Measurements from ENCODE around the gene B4GALT4.

The B4GALT4 gene

GRCh38 chr3:119195911-119196310 lies 44.8 kb downstream of the B4GALT4 start:
- no peak overlapping the region for H3K4me3 ChIP-seq
- H3K27ac ChIP-seq, result no peak overlapping the region
- no peak overlapping the region for H3K4me2 ChIP-seq
- H3K9ac ChIP-seq, result no peak overlapping the region
- no peaks in the 10 kb centered on the region for H3K27me3 ChIP-seq
- H3K9me3 ChIP-seq (replicated peaks in 1 of 11), result no peaks in the 10 kb centered on the region
- H4K20me1 ChIP-seq, result no peaks in the 10 kb centered on the region
- no peaks in the 10 kb centered on the region for H3K4me1 ChIP-seq
- H3K36me3 ChIP-seq, result no peaks in the 10 kb centered on the region
- no peak for TF ChIP-seq Cebpa-rat (IDR thresholded peaks at IDR 0.05)

DNA sequence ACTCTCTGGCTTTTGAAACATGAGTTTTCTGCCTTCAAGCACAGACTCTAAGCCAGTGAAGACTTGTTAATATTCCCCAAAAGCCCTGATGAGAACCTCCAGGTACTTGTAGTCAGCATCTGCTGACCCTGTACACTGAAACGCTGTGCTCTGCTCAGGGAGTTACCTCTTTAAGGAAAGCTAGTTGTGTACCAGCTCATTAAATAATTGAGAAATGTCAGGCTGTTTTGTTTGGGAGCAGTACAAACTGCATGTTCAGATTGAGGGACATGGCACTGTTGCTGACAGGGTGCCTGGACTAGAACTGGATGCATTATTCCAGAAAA lies 45.6 kb downstream of the B4GALT4 start:
- no peak overlapping the region for H3K9ac ChIP-seq
- no peaks in the 10 kb centered on the region for H4K20me1 ChIP-seq
- H3K27ac ChIP-seq, result no peak overlapping the region
- H3K27me3 ChIP-seq, result no peaks in the 10 kb centered on the region
- no peak overlapping the region for H3K4me2 ChIP-seq
- no peak for TF ChIP-seq Cebpa-rat (IDR thresholded peaks at IDR 0.05)
- H3K4me1 ChIP-seq, result no peaks in the 10 kb centered on the region
- H3K4me3 ChIP-seq, result no peak overlapping the region
- no peaks in the 10 kb centered on the region for H3K9me3 ChIP-seq (replicated peaks in 1 of 11)
- H3K36me3 ChIP-seq, result no peaks in the 10 kb centered on the region

- no peaks in the 10 kb centered on the region for H3K4me1 ChIP-seq
- no peaks in the 10 kb centered on the region for H3K9me3 ChIP-seq (replicated peaks in 1 of 11)
- no peak for TF ChIP-seq Cebpa-rat (IDR thresholded peaks at IDR 0.05)
- H3K4me3 ChIP-seq, result no peak overlapping the region
- no peaks in the 10 kb centered on the region for H3K36me3 ChIP-seq
- no peak overlapping the region for H3K9ac ChIP-seq
- H3K4me2 ChIP-seq, result no peak overlapping the region
- no peak overlapping the region for H3K27ac ChIP-seq
- no peaks in the 10 kb centered on the region for H4K20me1 ChIP-seq
- no peaks in the 10 kb centered on the region for H3K27me3 ChIP-seq
These were observed 46.2 kb downstream of the B4GALT4 start for GRCh38 chr3:119194237-119195150.

GRCh38 chr3:119191800-119192199 lies 48.9 kb downstream of the B4GALT4 start:
- no peak for TF ChIP-seq Cebpa-rat (IDR thresholded peaks at IDR 0.05)
- H3K4me1 ChIP-seq, result no peaks in the 10 kb centered on the region
- no peaks in the 10 kb centered on the region for H3K27me3 ChIP-seq
- H3K4me3 ChIP-seq, result no peak overlapping the region
- H3K9ac ChIP-seq, result no peak overlapping the region
- no peak overlapping the region for H3K27ac ChIP-seq
- no peaks in the 10 kb centered on the region for H3K9me3 ChIP-seq (replicated peaks in 1 of 11)
- no peaks in the 10 kb centered on the region for H3K36me3 ChIP-seq
- H3K4me2 ChIP-seq, result no peak overlapping the region
- H4K20me1 ChIP-seq, result no peaks in the 10 kb centered on the region

DNA sequence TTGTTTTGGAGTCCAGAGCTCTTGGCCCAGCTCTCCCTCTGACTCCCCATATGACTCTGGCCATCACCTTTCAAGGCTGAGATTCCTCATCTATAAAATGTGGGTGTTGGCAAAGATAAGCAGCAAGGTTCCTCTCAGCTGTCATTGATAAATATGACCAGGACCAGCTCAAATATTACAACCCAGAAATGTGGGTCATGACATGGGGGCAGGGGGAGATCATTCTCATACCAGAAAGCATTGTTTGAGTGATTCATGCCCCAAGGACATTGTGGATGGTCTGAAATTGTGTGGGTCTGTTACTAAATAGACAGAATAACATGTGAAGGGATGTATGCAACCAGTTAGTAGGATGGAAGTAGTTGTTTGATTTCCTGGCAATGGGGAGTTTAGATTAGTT lies 53.4 kb downstream of the B4GALT4 start:
- Histone ChIP-seq H3K4me2 (no peak overlapping the region), H3K4me1 (no peaks in the 10 kb centered on the region), H3K4me3 (no peak overlapping the region), H4K20me1 (no peaks in the 10 kb centered on the region), H3K27ac (no peak overlapping the region), H3K9ac (no peak overlapping the region), H3K9me3 (replicated peaks in 1 of 11) (no peaks in the 10 kb centered on the region), H3K27me3 (no peaks in the 10 kb centered on the region), H3K36me3 (no peaks in the 10 kb centered on the region)
- no peak for TF ChIP-seq Cebpa-rat (IDR thresholded peaks at IDR 0.05)

DNA sequence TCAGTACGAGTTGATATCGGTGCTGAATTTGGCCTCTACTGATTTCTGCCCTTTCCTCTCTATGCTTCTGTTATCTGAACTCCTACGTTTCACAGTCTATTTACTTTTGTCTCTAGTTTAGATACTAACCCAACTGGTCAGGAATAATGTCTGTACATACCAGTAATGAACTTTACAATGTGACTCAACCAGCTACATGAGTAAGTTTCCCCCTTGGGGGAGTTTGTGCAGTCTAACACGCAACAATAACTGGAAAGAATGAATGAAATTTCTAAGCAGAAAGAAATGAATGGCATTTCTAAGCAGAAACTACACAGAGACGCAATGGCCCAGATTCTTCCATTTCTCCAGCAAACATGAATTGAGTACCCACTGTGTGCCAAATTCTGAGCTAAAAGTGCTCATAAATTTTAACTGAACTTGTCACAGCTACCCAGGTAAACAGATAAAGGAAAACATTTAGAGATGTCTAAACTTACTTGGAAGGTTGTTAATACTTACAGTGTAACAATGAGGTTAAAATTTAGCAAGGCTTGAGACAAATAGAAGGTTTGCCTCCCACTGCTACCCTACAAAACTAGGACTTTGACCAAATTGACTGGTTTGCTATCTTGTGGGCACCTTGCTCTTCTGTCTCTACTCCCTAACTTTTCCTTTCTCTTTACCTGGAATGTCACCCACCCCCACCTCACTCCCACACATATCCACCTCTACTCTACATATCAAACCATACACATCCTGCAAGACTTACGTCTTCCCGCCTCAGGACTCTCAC lies 55.7 kb downstream of the B4GALT4 start:
- Histone ChIP-seq H4K20me1 (no peaks in the 10 kb centered on the region), H3K27ac (no peak overlapping the region), H3K9ac (no peak overlapping the region), H3K27me3 (no peaks in the 10 kb centered on the region), H3K36me3 (no peaks in the 10 kb centered on the region), H3K4me2 (no peak overlapping the region), H3K9me3 (replicated peaks in 1 of 11) (no peaks in the 10 kb centered on the region), H3K4me1 (no peaks in the 10 kb centered on the region), H3K4me3 (no peak overlapping the region)
- TF ChIP-seq Cebpa-rat (IDR thresholded peaks at IDR 0.05), result no peak

- Histone ChIP-seq H3K4me3 (no peak overlapping the region), H3K9ac (no peak overlapping the region), H3K36me3 (no peaks in the 10 kb centered on the region), H3K9me3 (replicated peaks in 1 of 11) (no peaks in the 10 kb centered on the region), H3K4me1 (no peaks in the 10 kb centered on the region), H3K27ac (no peak overlapping the region), H3K27me3 (no peaks in the 10 kb centered on the region), H4K20me1 (no peaks in the 10 kb centered on the region), H3K4me2 (no peak overlapping the region)
- no peak for TF ChIP-seq Cebpa-rat (IDR thresholded peaks at IDR 0.05)
These were observed 56.6 kb downstream of the B4GALT4 start for GRCh38 chr3:119184111-119184510.

DNA sequence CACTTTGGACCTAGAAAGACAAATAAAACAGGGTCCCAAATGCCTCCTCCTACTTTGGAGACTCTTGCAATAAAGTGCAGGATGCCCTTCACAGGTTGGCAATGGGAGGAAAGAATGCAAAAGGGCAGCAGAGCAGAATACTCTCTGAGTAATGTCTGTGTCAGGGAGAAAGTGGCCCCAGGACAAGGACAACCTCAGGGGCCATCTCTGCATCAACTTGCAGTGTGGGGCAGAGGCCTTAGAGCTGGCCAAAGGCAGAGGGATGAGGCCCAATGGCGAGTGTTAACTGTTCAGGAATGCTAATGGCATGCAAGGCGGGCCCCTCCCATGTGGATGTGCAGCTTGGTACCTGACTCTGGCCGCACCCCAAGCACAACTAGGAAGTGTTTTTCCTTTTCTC lies 58.9 kb downstream of the B4GALT4 start:
- H3K4me3 ChIP-seq, result no peak overlapping the region
- TF ChIP-seq Cebpa-rat (IDR thresholded peaks at IDR 0.05), result no peak
- H3K36me3 ChIP-seq, result no peaks in the 10 kb centered on the region
- H3K9me3 ChIP-seq (replicated peaks in 1 of 11), result no peaks in the 10 kb centered on the region
- no peaks in the 10 kb centered on the region for H4K20me1 ChIP-seq
- no peak overlapping the region for H3K27ac ChIP-seq
- H3K4me1 ChIP-seq, result peaks cover 0 to 2% (median 0%) of the 10 kb centered on the region in 10 experiments; a peak in 1 of 20 replicates
- no peak overlapping the region for H3K4me2 ChIP-seq
- H3K9ac ChIP-seq, result no peak overlapping the region
- H3K27me3 ChIP-seq, result no peaks in the 10 kb centered on the region

- H3K27ac ChIP-seq, result no peak overlapping the region
- peaks cover 0 to 12% (median 0%) of the 10 kb centered on the region in 10 experiments; a peak in 2 of 20 replicates for H3K4me1 ChIP-seq
- no peaks in the 10 kb centered on the region for H3K36me3 ChIP-seq
- no peaks in the 10 kb centered on the region for H3K27me3 ChIP-seq
- H3K4me2 ChIP-seq, result no peak overlapping the region
- no peak for TF ChIP-seq Cebpa-rat (IDR thresholded peaks at IDR 0.05)
- H3K9me3 ChIP-seq (replicated peaks in 1 of 11), result no peaks in the 10 kb centered on the region
- H3K4me3 ChIP-seq, result no peak overlapping the region
- H4K20me1 ChIP-seq, result no peaks in the 10 kb centered on the region
- H3K9ac ChIP-seq, result no peak overlapping the region
These were observed 63.4 kb downstream of the B4GALT4 start for GRCh38 chr3:119177321-119177720.

All from BLaER1 treated with 17β-estradiol and CSF1 and Interleukin-3, amounts not matched to agents 10 nM and 100 nM (cell line).